GM12878 (cell line): Measurements from ENCODE around the gene ACOT6. TPM values are rescaled to one million over a fixed set of nuclear protein-coding genes. Genes with fewer than 3 reads are reported as not detected.
"Not testable (repeated sequence)": the region's sequence is repeated elsewhere in the genome, so short reads cannot be mapped to it uniquely, and the experiment has no call there.

ENCODE experiments used
- ATAC-seq: fragments of 200-7000 bp; cut with Tn5 transposase; 3 replicates; pipeline ENCODE4 v1.9.1; 2020; ENCODE audit warnings: mild to moderate bottlenecking, moderate library complexity
- BruUV-seq: library from RNA; stranded (reverse); fragments of 400-500 nt; replicated peaks from 2 replicates; lab custom pipeline; 2021; lab: Mats Ljungman, UMichigan
- CTCF ChIA-PET: fragments of 300-600 bp; sonication (Branson Sonifier 250); formaldehyde crosslinking; extraction: SDS; loops from one replicate; lab custom pipeline; 2021; ENCODE audit warnings: inconsistent platforms; lab: Yijun Ruan, JAX
- POLR2A ChIA-PET: fragments of 350-600 bp; formaldehyde crosslinking; extraction: SDS; loops from one replicate; lab custom pipeline; 2021; ENCODE audit warnings: inconsistent platforms; lab: Charles Lee
- RAD21 ChIA-PET: fragments of 300-600 bp; sonication (Branson Sonifier 250); formaldehyde crosslinking; loops from one replicate; lab custom pipeline; 2023; ENCODE audit warnings: antibody characterized with exemption; ENCODE audit not compliant: unreplicated experiment; lab: Charles Lee
- SMC1A ChIA-PET: fragments of 300-600 bp; sonication (Branson Sonifier 250); formaldehyde crosslinking; loops from one replicate; lab custom pipeline; 2023; ENCODE audit not compliant: unreplicated experiment, uncharacterized antibody; lab: Charles Lee
- DNase-seq: peaks from one replicate; pipeline ENCODE4 v3.0.0-alpha.2; 2011; ENCODE audit warnings: low read depth, low spot score
- FAIRE-seq: peaks from 3 replicates; lab custom pipeline; 2011; peaks lifted over from hg19 to GRCh38; lab: Jason Lieb, UNC
- H2AFZ ChIP-seq: 2 replicates; pipeline ENCODE4 v1.6.0; 2011; ENCODE audit warnings: low read depth, low read length, control low read depth; ENCODE audit not compliant: control insufficient read depth
- H3K27ac ChIP-seq: 2 replicates; pipeline ENCODE4 v1.5.1; 2011; ENCODE audit warnings: control low read depth; ENCODE audit not compliant: control insufficient read depth, insufficient read depth
- H3K27me3 ChIP-seq, 2 experiments: replicated peaks in 1 of 2; 2 replicates each; pipeline versions ENCODE4 v1.6.0 to v1.6.1; 2011; ENCODE audit warnings: low read length in 1 of 2; ENCODE audit not compliant: control insufficient read depth in 2 of 2, insufficient read depth in 2 of 2
- H3K36me3 ChIP-seq, 2 experiments: 2 replicates each; pipeline ENCODE4 v1.5.1; 2011; ENCODE audit warnings: low read length in 1 of 2; ENCODE audit not compliant: control insufficient read depth in 2 of 2, insufficient read depth in 2 of 2
- H3K4me1 ChIP-seq: 2 replicates; pipeline ENCODE4 v1.6.1; 2011; ENCODE audit warnings: mild to moderate bottlenecking, low read length, moderate library complexity, mixed read lengths; ENCODE audit not compliant: control insufficient read depth, insufficient read depth
- H3K4me2 ChIP-seq: 2 replicates; pipeline ENCODE4 v1.6.0; 2011; ENCODE audit warnings: control low read depth; ENCODE audit not compliant: control insufficient read depth, insufficient read depth
- H3K4me3 ChIP-seq: fragments of 200-600 bp; sonication (generic); 2 replicates; pipeline ENCODE4 v1.5.1; 2016
- H3K79me2 ChIP-seq: 2 replicates; pipeline ENCODE4 v1.6.0; 2011; ENCODE audit warnings: low read length; ENCODE audit not compliant: control insufficient read depth, insufficient read depth
- H3K9ac ChIP-seq: 2 replicates; pipeline ENCODE4 v1.8.0; 2011; ENCODE audit warnings: low read length, control low read depth, mixed read lengths; ENCODE audit not compliant: control insufficient read depth, insufficient read depth
- H3K9me3 ChIP-seq: replicated peaks from 3 replicates; pipeline ENCODE4 v1.5.1; 2011; ENCODE audit warnings: mild to moderate bottlenecking, low read length; ENCODE audit not compliant: control insufficient read depth, insufficient read depth
- H4K20me1 ChIP-seq: 2 replicates; pipeline ENCODE4 v1.6.0; 2011; ENCODE audit not compliant: control insufficient read depth, insufficient read depth
- WGBS: methylation state at CpG from one replicate; pipeline ENCODE4 v1.1.6; 2016; ENCODE audit warnings: low lambda C conversion rate; ENCODE audit not compliant: insufficient replicate concordance, insufficient coverage; ENCODE audit errors: missing lambda C conversion rate; 5-methylcytosine and 5-hydroxymethylcytosine counted together
- in situ Hi-C: fragments of 300-500 bp; cut with MboI; formaldehyde crosslinking; loops from 9 replicates; pipeline ENCODE4 v1.14.3; 2018; ENCODE audit warnings: mixed read lengths
- intact Hi-C: fragments of 100-400 bp; cut with micrococcal nuclease; formaldehyde crosslinking; loops from one replicate; pipeline ENCODE4 v1.14.2; 2022; ENCODE audit not compliant: unreplicated experiment
- polyA plus RNA-seq, 11 experiments: library from polyadenylated mRNA; depleted of rRNA in 4 of 11; unstranded in 6 of 11; stranded (reverse) in 5 of 11; fragments of >200 nt; fragmentation: Nextera tagmentation in 4 of 11; fragmentation: Illumina TruSeq in 1 of 11; extraction: Ambion mirVana in 4 of 11; extraction: Trizol in 1 of 11; gene quantifications; 1 replicate in 1 of 11; 2 replicates in 10 of 11; pipeline versions ENCODE4 v1.2.1 to v1.2.3, GENCODE V29; 2011 to 2016; ENCODE audit warnings: inconsistent platforms in 2 of 11, missing spikeins in 2 of 11, low read depth in 1 of 11
- total RNA-seq, 4 experiments: library from RNA; depleted of rRNA in 3 of 4; stranded (reverse); fragments of >200 nt in 3 of 4; fragmentation: Illumina TruSeq in 1 of 4; extraction: Trizol in 1 of 4; gene quantifications; 2 replicates each; pipeline versions ENCODE4 v1.2.1 to v1.2.3, GENCODE V29; 2013 to 2021

The ACOT6 gene
- total and polyA plus RNA-seq, 10 of the 15 experiments (the other 5 are each of a cell fraction or from before 2014, with no cell fraction given), result not detected

GRCh38 chr14:73573740-73574139, 38.6 kb upstream of the ACOT6 start:
- in situ Hi-C loops, H3K27me3 ChIP-seq, FAIRE-seq, BruUV-seq, H3K4me3 ChIP-seq, intact Hi-C loops, H3K4me1 ChIP-seq, POLR2A ChIA-PET, H2AFZ ChIP-seq, SMC1A ChIA-PET, H3K9me3 ChIP-seq, DNase-seq, H3K27ac ChIP-seq, H3K4me2 ChIP-seq, ATAC-seq, H4K20me1 ChIP-seq, H3K36me3 ChIP-seq, H3K79me2 ChIP-seq, H3K9ac ChIP-seq: not testable (repeated sequence)
- ChIA-PET CTCF (interaction anchor here (0.7 to 0.9 kb wide), 2 partner anchors 39 to 65 kb away, joined by 3 to 6 read pairs; no protein-coding TSS in a partner anchor), RAD21 (interaction anchor here (0.6 to 1.0 kb wide), 3 partner anchors 53 to 99 kb away, joined by 3 to 4 read pairs (median 3); no protein-coding TSS in a partner anchor)
- 10% methylated on average over 3 of the region's 4 CpGs for WGBS

DNA sequence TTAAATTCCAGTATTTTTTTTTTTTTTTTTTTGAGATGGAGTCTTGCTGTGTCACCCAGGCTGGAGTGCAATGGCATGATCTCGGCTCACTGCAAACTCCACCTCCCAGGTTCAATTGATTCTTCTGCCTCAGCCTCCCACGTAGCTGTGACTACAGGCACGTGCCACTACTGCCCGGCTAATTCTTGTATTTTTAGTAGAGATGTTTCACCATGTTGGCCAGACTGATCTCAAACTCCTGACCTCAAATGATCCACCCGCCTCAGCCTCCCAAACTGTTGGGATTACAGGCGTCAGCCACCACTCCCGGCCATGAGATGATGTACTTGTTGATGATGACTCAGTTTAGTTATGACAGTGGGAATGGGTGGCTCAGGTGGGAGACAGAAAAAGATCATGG, 38.1 kb upstream of the ACOT6 start:
- ATAC-seq, FAIRE-seq, DNase-seq, H3K4me2 ChIP-seq, H3K27ac ChIP-seq, CTCF ChIA-PET, H2AFZ ChIP-seq, H3K4me1 ChIP-seq, intact Hi-C loops, H3K36me3 ChIP-seq, RAD21 ChIA-PET, H3K4me3 ChIP-seq, POLR2A ChIA-PET, H3K79me2 ChIP-seq, SMC1A ChIA-PET, H3K9me3 ChIP-seq, in situ Hi-C loops, BruUV-seq, H3K27me3 ChIP-seq, H4K20me1 ChIP-seq, H3K9ac ChIP-seq: not testable (repeated sequence)
- WGBS, result 97% methylated on average over 7 of the region's 7 CpGs
